RCC 7860 (cell line): ENCODE data around the gene MIER2.
"Not testable (repeated sequence)": the region's sequence is repeated elsewhere in the genome, so short reads cannot be mapped to it uniquely, and the experiment has no call there.

Experiments
- DNase-seq: peaks from one replicate; pipeline ENCODE4 v3.0.0-alpha.2; 2015; ENCODE audit warnings: low spot score
- FAIRE-seq: peaks from 2 replicates; lab custom pipeline; 2012; peaks lifted over from hg19 to GRCh38; lab: Jason Lieb, UNC

Gene MIER2

DNA sequence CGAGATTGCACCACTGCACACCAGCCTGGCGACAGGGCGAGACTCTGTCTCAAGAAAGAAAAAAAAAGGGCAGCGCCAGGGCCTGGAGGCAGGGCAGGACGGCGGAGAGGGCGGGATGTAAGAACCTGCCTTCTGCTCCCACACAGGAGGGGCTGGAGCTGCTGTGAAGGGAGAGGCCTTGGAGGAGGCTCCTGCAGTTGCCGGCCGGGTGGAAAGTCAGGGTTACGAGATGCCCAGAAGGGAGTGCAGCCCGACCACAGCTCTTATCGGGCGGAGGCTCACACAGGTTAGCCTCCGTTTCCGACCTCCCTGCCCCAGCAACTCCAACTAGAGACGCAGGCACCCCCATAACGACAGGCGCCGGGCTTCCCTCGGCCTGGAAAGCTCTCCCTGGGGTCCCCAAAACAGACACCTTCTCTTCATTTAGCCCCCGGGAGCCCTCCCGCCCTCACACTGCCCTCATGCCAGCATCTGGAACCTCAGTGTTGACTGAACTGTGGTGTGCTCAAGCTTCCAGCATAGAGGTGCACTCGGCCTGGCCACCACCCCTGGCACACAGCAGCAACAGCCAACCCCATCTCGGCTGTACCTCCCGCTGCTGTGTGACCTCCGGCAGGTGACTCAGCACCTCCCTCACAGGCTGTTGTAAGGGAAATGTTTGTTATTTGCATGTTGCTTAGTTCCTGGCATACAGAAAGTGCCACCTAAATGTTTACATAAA is 54.8 kb downstream of the MIER2 start:
- FAIRE-seq = no peak
- DNase-seq = peak; percentile 83

- FAIRE-seq (no peak), DNase-seq (no peak)
Observed at GRCh38 chr19:288911-289310, 55.7 kb downstream of the MIER2 start.

DNA sequence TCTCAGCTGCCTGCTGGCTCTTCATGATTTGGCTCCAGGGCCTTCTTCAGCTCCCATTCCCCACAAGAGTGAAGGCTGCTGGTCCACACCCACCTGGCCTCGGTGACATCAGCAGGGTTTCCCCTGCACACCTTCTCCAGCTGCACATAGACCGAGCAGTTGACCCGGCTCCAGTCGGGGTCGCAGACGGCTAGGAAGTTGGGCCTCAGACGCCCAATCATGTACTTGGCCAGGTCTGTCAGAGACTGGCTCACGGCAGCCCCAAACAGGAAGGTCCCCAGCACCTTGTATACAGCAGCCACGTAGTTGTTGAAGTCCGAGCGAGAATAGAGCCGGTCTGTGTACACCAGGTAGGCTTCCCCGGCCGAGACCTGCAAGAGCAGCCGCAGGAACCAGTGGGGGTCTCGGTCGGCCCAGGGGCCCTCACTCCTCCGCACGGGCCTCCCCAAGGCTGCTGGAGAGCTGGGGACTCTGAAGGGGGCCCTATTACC is 57.2 kb downstream of the MIER2 start:
- no peak for FAIRE-seq
- DNase-seq = no peak

DNA sequence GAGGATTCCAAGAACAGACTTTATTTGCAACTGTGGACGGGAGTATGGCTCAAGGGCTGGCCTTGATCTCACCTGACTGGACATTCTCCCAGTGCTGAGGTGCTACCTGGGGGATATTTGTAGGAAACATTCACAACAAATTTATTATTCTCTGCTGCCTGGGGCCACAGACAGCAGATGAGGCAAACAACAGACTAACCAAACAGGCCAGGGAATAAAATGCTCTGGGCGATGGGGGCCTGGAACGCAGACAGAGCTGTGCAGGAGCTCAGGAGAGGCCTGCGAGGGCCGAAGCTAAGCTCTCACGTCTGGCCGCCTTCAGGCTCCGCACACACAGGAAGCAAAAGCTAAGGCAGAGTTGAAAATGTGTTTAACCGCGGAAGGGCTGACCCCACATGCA is 61.2 kb downstream of the MIER2 start:
- DNase-seq (no peak), FAIRE-seq (no peak)

- FAIRE-seq (no peak), DNase-seq (no peak)
Observed at GRCh38 chr19:282501-282900, 62.1 kb downstream of the MIER2 start.

GRCh38 chr19:281992-282391 is 62.6 kb downstream of the MIER2 start:
- FAIRE-seq (no peak), DNase-seq (no peak)

GRCh38 chr19:281156-281853 is 63.3 kb downstream of the MIER2 start:
- DNase-seq (no peak), FAIRE-seq (no peak)

DNA sequence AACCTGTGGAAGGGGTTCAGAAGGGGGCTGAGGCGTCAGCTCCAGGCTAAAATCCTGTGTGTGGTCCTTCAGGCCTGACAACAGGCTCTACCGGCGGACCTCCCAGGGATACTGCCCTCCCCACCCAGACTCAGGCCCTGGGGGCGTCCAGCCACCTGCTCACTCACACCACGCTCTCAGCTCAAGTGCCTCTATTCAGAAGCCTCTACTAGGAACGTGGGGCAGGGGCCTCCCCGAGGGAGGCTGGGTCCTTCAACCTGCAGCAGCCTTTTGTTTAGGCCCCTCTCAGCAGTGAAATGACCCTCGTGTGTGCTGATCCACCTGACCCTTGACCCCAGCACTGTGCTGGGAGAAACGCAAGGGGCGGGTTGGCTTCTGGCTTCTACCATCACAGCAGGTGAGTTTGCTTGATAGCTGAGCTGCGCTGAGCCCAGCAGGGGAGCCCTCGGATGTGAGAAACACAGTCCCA is 64.0 kb downstream of the MIER2 start:
- FAIRE-seq (no peak), DNase-seq (no peak)

DNA sequence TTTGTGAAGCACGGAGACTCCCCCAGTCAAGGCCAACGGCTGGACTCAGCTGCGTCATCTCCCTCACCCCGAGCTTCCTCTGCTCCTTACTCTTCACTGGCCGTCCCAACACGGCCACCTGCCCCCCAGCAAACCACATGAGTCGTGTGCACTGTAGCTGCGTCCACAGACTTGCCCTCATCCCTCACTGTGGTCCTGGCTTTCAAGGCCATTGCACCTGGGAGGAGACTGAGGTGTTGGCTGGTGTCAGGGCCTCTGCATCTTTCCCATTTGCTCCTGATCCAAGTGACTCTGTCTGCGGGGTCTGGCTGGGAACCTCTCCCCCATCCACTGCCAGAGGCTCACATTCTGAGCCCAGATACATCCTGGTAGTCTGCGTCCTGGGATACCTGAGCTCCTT is 64.9 kb downstream of the MIER2 start:
- DNase-seq (no peak), FAIRE-seq (no peak)

GRCh38 chr19:279231-279630 is 65.4 kb downstream of the MIER2 start:
- FAIRE-seq (no peak), DNase-seq (no peak)

GRCh38 chr19:277581-278165 is 66.9 kb downstream of the MIER2 start:
- FAIRE-seq = no peak

DNA sequence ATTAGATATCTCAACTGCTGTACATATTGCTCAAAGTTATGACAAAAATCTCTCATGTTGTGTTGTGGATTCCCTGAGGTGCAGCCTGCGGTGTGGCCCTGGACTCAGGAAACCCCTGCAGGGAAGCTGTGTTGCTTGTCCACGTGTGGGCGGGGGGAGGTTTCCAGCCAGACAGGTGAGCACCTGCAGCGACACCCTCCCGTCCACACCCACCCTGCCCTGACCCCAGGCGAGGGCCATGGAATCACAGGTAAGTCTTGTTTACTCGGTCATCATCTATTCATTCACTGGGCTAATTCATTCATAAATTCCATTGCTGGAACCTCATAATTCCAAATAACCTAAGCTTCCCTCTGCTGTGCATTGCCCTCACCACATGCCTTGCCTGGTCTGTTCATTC is 67.5 kb downstream of the MIER2 start:
- DNase-seq (no peak), FAIRE-seq (no peak)

More at GRCh38 chr19:277581-278165, 66.9 kb downstream of the MIER2 start:
- no peak for DNase-seq

- FAIRE-seq = no peak
Observed at GRCh38 chr19:275958-276646, 68.5 kb downstream of the MIER2 start.

DNA sequence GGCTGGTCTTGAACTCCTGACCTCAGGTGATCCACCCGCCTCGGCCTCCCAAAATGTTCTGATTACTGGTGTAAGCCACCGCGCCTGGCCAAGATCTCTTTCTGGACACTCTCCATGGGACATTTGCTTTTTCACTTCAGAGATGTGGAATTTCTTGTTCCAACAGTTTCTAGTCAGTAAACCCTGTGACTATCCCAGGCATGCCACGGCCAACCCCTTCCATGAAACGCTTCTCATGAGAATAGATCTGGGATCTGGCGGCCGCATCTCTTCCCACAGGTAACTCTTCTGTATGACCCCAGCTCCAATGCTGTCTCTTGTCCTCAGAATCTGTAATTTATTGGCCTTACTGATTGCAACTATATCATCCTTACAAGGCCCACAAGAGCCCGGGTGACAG is 69.6 kb downstream of the MIER2 start:
- DNase-seq = no peak

More at GRCh38 chr19:275958-276646, 68.5 kb downstream of the MIER2 start:
- no peak for DNase-seq

DNA sequence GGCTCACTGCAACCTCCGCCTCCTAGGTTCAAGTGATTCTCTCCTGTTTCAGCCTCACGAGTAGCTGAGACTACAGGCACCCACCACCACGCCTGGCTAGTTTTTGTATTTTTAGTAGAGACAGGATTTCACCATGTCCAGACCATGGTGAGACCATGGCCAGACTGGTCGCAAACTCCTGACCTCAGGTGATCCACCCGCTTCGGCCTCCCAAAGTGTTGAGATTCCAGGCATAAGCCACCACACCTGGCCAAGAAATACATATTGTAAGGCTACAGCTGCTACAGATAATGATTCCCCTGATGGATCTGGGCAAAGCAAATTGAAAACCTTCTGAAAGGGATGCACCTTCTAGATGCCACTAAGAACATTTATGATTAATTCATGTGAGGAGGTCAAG is 71.2 kb downstream of the MIER2 start:
- FAIRE-seq = no peak
- DNase-seq = no peak

More for the DNA sequence above, 69.6 kb downstream of the MIER2 start:
- FAIRE-seq = no peak

- FAIRE-seq = no peak
- DNase-seq = no peak
Observed at GRCh38 chr19:271856-272255, 72.7 kb downstream of the MIER2 start.

DNA sequence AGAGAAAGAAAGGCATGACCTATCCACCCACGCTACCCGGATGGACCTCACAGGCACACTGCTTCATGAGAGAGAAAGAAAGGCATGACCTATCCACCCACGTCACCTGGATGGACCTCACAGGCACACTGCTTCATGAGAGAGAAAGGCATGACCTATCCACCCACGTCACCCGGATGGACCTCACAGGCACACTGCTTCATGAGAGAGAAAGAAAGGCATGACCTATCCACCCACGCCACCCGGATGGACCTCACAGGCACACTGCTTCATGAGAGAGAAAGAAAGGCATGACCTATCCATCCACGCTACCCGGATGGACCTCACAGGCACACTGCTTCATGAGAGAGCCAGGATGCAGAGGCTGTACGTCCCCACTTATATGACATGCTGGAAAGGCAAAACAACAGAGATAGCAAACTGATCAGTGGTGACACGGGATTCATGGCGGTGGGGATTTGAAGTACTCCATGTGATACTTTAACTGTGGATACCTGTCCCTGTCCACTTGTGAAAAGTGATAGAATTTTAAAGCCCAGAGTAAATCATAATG is 73.8 kb downstream of the MIER2 start:
- not testable (repeated sequence) for FAIRE-seq, DNase-seq

DNA sequence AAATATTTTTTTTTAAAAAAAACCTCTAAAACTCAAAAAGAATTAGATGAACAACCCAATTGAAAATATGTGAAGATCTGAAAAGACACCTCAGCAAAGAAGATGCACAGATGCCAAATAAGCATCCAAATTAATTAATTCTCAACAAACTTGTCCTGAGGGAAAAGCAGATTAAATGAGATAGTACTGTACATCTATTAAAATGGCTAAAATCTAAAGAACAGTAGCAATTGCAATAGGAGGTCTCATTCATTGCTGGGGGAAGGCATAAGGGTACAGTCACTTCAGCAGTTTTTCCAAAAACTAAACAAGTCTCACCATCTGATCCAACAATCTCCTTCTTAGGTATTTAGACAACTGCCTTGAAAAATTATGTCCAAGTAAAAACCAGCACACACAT is 75.4 kb downstream of the MIER2 start:
- DNase-seq (no peak), FAIRE-seq (no peak)

DNA sequence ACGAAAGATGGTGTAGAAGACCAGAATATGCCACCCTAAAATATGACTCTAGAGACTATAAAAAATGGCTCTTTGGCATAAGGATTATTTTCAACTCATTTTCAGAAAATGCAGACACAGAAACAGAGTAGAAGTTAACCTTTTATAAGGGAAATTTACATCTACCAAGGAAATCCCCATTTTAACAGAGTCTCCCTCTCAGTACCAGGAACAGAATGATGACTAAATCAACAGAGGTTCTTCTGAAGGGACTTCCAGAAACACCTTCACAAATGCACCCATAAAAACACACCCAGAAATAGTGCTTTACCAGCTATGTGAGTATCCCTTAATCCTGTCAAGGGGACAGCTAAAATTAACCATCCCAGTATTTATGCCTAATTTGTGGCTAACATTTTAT is 82.5 kb downstream of the MIER2 start:
- no peak for DNase-seq

GRCh38 chr19:256804-257203 is 87.8 kb downstream of the MIER2 start:
- not testable (repeated sequence) for FAIRE-seq, DNase-seq

More for the DNA sequence above, 82.5 kb downstream of the MIER2 start:
- FAIRE-seq = no peak
